WERI-Rb-1 (cell line): ENCODE results near the gene PCBP2.

Source experiments
- DNase-seq: peaks from one replicate; pipeline ENCODE4 v3.0.0-alpha.2; 2020
- H3K27ac ChIP-seq: fragments of 250-450 bp; sonication (Bioruptor Pico); 2 replicates; pipeline ENCODE4 v1.5.1; 2020; ENCODE audit warnings: mild to moderate bottlenecking, moderate library complexity
- H3K27me3 ChIP-seq: fragments of 250-450 bp; sonication (Bioruptor Pico); 2 replicates; pipeline ENCODE4 v1.5.1; 2021; ENCODE audit warnings: mild to moderate bottlenecking, low read depth, moderate library complexity; ENCODE audit not compliant: insufficient read depth, severe bottlenecking
- H3K36me3 ChIP-seq: fragments of 250-450 bp; sonication (Bioruptor Pico); 2 replicates; pipeline ENCODE4 v1.5.1; 2020; ENCODE audit warnings: mild to moderate bottlenecking, moderate library complexity
- H3K4me3 ChIP-seq: 2 replicates; pipeline ENCODE4 v1.5.1; 2011; ENCODE audit warnings: low read depth, mild to moderate bottlenecking, control low read depth, low read length
- H3K9me3 ChIP-seq: fragments of 250-450 bp; sonication (Bioruptor Pico); 2 replicates; pipeline ENCODE4 v1.5.1; 2021; ENCODE audit warnings: mild to moderate bottlenecking, moderate library complexity; ENCODE audit not compliant: severe bottlenecking
- TF ChIP-seq, protein P1 (sequence below): IDR thresholded peaks from 2 replicates; pipeline ENCODE4 v1.5.1; 2011; ENCODE audit warnings: low read depth, mild to moderate bottlenecking, control low read depth, inconsistent platforms, low read length

PCBP2 gene

GRCh38 chr12:53499266-53500141 is 47.6 kb downstream of the PCBP2 start, which contains the start of gene MAP3K12:
Gene MAP3K12 (minus strand): TSS chr12:53499458. CDS start chr12:53487391, 12,067 bp downstream.
- TF ChIP-seq, protein P1, sequence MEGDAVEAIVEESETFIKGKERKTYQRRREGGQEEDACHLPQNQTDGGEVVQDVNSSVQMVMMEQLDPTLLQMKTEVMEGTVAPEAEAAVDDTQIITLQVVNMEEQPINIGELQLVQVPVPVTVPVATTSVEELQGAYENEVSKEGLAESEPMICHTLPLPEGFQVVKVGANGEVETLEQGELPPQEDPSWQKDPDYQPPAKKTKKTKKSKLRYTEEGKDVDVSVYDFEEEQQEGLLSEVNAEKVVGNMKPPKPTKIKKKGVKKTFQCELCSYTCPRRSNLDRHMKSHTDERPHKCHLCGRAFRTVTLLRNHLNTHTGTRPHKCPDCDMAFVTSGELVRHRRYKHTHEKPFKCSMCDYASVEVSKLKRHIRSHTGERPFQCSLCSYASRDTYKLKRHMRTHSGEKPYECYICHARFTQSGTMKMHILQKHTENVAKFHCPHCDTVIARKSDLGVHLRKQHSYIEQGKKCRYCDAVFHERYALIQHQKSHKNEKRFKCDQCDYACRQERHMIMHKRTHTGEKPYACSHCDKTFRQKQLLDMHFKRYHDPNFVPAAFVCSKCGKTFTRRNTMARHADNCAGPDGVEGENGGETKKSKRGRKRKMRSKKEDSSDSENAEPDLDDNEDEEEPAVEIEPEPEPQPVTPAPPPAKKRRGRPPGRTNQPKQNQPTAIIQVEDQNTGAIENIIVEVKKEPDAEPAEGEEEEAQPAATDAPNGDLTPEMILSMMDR = peak; percentile 19; the same call in 1 of the 2 replicates
- Histone ChIP-seq H3K4me3 (peak within 1 kb of the TSS; percentile 80), H3K9me3 (no peaks in the 10 kb centered on the region), H3K36me3 (peaks cover 20% of the 10 kb centered on the region), H3K27me3 (no peaks in the 10 kb centered on the region), H3K27ac (peak within 1 kb of the TSS; percentile 98)
- DNase-seq = peak; percentile 66

DNA sequence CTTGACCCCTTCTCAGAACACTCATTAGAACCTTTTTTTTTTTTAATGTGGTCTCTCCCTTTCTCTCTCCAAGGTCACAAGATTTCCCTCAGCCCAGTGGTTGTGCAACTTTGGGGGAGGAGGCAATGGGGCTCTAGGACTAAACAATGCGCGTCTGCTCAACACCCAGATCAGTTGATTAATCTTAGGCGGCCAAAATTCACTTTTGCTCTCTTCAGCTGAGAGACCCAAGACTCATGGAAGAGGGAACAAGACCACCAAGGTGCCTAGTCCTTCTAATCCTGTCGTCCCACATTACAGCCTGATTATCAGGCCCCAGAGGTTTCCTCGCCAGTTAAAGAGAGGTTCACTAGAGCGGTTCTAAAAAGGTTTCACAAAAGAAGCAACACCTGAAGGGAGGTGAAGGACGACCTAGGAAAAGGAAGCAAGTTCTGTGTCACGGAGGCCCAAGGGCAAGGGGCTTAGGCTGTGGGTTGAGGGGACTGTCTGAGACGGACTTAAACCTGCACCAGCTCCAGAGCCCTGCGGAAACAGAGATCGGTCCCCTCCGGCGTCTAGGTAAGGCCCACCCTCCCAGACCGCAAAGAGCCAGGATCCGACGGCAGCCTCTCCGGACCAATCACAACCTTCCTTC is 48.4 kb downstream of the PCBP2 start:
- H3K4me3 ChIP-seq = peak overlapping the region; percentile 80
- no peaks in the 10 kb centered on the region for H3K27me3 ChIP-seq
- TF ChIP-seq, protein P1 = no peak
- DNase-seq = no peak
- H3K27ac ChIP-seq = peak overlapping the region; percentile 98
- no peaks in the 10 kb centered on the region for H3K9me3 ChIP-seq
- H3K36me3 ChIP-seq = peaks cover 27% of the 10 kb centered on the region

DNA sequence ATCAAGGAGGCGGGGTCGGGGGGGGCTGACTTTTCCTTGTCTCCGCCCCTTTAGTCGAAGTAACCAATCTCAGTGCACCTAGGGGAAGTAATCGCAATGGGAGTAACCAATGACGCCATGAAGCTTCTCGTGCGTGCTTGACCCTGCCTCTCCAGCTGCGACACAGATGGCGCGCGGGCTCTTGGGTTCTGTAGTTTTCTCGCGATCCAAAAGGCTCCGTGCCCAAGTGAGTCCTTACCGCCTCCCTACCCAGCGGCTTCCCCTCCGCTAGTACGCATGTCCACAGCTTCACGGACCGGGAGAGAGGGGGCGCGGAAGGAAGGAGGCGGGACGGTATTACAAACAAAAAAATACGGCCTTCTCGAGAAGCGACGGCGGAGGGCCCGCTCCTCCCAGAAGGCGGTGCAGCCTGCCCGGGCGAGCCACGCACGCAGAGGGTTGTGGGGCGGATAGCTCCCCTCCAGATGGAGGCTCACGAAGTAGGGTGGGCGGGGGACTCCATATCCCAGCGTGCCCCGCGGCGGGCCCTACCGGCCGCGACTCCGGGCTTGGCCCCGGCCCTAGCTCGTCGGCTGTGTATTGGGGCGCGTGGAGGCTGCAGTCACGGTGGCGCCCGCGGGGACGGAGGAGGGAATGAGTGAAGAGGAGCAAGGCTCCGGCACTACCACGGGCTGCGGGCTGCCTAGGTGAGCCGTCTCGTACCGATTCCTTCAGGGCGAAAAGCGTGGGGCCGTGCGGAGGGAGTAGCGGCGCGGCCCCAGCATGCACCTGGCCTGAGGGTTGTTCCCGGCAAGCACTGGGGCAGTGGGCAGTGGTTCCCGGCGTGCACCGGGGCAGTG is 49.1 kb downstream of the PCBP2 start, which contains the start of gene TARBP2:
TSS of gene TARBP2 (plus strand) at position 508 of the 839 bp plus-strand sequence. CDS start at position 634, 126 bp downstream.
- peaks cover 35% of the 10 kb centered on the region for H3K36me3 ChIP-seq
- TF ChIP-seq, protein P1 = no peak
- peak; percentile 98 for DNase-seq
- H3K9me3 ChIP-seq = no peaks in the 10 kb centered on the region
- peak within 1 kb of the TSS; percentile 98 for H3K27ac ChIP-seq
- peak within 1 kb of the TSS; percentile 80 for H3K4me3 ChIP-seq
- H3K27me3 ChIP-seq = no peaks in the 10 kb centered on the region

- H3K36me3 ChIP-seq = peaks cover 42% of the 10 kb centered on the region
- DNase-seq = no peak
- H3K4me3 ChIP-seq = peak overlapping the region; percentile 80
- no peaks in the 10 kb centered on the region for H3K27me3 ChIP-seq
- no peaks in the 10 kb centered on the region for H3K9me3 ChIP-seq
- TF ChIP-seq, protein P1 = no peak
- H3K27ac ChIP-seq = peak overlapping the region; percentile 98
These were observed 49.8 kb downstream of the PCBP2 start for GRCh38 chr12:53501615-53502181.

GRCh38 chr12:53502331-53502730 is 50.4 kb downstream of the PCBP2 start:
- DNase-seq = no peak
- Histone ChIP-seq H3K27me3 (no peaks in the 10 kb centered on the region), H3K4me3 (no peak overlapping the region), H3K27ac (peak overlapping the region; percentile 98; the same call in 1 of the 2 replicates), H3K9me3 (no peaks in the 10 kb centered on the region), H3K36me3 (peaks cover 45% of the 10 kb centered on the region)
- TF ChIP-seq, protein P1 = no peak
